DMS53 treated with DMSO at 0.1 percent for 48 hours (cell line): Measurements from ENCODE around the gene PRTFDC1.
"Not testable (repeated sequence)": the region's sequence is repeated elsewhere in the genome, so short reads cannot be mapped to it uniquely, and the experiment has no call there.

Source experiments
- DNase-seq: peaks from one replicate; lab custom pipeline; 2025; ENCODE audit not compliant: unreplicated experiment; lab: John Stamatoyannopoulos, UW

The PRTFDC1 gene, protein sequence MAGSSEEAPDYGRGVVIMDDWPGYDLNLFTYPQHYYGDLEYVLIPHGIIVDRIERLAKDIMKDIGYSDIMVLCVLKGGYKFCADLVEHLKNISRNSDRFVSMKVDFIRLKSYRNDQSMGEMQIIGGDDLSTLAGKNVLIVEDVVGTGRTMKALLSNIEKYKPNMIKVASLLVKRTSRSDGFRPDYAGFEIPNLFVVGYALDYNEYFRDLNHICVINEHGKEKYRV

DNA sequence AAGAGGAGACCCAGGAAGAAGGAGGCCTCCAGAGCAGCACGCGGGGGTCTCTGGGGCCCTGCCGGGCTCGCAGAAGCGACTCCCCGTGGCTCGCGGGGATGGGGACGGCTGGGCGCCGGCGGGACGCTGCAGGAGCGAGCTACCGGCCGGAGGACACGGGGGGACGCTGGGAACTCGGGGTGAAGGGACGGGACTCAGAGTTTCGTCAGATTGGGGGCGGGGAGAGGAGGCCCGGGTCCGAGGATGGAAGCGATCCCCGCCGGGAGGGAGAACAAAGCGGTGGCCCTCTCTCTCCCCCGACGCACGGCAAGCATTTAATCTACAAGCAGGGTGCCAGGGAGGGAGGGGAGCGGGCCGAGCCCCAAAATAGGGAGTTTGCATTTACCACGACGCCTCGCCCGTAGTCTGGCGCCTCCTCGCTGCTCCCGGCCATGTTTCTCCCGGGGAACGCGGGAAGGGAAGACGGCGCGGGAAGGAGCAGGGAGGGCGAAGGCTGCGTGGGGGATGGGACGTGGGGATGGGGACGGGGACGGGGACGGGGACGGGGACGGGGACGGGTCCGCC lies at the start of gene PRTFDC1:
Gene PRTFDC1 (minus strand): TSS at position 464 of the 564 bp plus-strand sequence. CDS start 31 bp downstream, at position 433.
- DNase-seq = no peak

DNA sequence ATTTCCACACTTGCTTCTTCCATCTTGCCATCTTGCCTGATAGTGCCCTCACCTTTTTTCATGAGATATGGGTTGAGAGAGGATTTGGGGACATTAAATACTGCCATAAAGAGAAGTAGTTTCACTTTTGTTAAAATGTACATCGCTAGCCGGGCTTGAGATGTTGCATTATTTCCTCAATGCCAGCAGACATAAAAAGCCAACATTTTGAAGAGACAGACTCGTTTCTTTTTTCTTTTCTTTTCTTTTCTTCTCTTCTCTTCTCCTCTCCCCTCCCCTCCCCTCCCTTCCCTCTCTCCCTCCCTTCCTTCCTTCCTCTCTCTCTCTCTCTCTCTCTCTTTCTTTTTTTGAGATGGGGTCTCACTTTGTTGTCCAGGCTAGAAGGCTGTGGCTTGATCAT lies 45.6 kb upstream of the PRTFDC1 start:
- no peak for DNase-seq

DNA sequence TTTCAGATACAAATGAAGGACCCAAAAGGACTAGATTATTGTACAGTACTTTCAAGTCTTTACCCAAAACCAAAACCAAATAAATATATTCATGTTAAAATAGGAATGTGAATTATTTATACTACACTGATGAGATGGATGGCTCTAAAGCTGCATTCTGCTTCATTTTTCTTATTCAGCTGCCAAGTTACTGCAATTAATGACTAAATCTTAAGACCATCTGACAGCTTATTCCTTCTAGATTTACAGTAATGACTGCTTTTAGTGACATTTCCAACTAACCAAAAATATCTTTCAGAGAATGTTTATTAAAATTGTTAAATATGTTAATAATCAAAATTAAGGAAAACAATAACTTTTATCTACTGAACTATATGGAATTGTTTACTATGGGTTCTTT lies 42.7 kb upstream of the PRTFDC1 start:
- DNase-seq = no peak

DNA sequence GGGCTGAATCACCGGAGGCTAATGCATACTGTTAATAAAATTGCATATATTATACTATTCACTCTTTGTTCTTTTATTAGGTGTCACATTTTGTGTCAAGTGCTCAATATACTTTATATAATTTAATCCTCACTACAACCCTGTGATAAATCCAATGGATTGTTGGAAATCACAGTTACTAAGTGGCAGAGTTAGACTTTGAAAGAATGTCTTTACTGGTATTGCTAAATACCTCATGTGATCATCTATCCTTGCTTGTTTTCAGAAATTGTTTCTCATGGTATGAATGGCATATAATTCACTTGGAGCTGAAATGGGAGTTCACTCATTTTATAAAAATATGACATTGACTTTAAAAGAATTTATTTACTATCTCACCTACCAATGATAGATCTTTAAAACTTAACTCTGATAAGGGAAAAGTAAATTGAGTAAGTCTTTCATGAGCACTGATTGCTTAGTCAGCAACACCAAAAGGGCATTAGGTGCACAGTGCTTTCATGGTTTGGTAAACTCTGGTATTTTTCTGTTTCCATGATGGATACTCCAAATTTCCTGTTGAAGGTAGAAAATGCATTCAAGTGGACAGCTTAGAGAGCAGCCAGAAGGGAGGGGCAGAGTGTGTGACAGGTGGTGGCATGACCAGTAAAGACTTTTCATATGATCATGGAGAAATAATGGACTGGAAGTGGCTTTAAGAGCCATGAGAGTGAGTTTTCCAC lies 41.0 kb upstream of the PRTFDC1 start:
- DNase-seq = no peak

DNA sequence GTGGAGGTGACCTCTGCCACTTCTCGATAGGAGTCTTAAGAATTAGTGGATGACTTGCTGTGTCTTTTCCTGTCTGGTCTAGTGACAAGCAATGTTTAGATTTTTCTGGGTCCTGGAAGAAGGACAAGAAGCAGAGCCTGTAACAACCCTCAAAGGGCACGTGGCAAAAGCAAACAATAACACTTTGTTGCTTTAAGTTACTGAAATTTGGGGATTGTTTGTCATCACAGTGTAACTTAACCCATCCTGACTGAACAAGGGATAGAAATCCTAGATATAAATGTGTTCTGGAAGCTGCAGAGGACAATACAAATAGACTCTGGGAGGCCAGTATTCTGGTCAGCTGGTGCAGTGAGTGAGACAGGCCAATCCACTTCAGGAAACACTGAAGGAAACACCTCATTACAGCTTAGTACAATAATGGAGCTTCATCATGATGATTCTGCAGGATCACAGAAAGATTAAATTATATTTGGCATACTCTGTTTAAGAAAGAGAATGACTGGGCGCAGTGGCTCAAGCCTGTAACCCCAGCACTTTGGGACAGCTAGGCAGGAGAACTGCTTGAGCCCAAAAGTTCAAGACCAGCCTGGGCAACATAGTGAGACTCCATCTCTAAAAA lies 40.2 kb upstream of the PRTFDC1 start:
- DNase-seq = no peak

DNA sequence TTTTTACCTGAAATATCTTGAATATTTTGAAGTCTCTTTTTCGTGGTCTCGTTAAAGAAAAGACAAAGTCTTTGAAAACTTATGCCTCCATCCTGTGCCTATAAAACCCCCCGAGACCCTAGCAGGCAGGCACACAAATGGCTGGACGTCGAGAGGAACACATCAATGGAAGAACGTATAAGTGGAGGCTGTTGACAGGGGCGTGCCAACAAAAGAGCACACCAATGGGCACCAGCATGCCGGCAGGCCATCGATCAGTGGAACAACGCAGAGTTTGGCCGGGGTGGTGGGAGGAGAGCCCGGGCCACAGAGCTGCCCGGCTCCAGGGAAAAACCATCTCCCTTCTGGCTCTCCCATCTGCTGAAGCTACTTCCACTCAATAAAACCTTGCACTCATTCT lies 38.9 kb upstream of the PRTFDC1 start:
- no peak for DNase-seq

DNA sequence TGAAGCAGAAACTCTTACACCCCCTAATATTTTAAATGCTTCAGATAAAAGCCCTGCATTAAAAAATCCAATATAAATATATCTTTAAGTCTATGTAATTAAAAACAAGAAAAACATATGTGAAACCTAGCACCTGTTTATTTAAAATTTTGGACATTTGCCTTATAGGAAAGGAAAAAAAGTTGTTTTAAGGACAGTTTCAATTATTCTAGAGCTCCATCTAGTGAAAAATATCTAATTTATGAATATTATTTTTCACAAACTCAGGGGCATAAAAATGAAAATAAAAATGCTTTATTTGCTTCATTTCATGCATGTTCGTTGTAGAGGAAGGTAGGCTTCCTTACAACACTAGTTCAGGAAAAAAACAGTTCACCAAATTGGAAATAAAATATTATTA lies 37.5 kb upstream of the PRTFDC1 start:
- no peak for DNase-seq

DNA sequence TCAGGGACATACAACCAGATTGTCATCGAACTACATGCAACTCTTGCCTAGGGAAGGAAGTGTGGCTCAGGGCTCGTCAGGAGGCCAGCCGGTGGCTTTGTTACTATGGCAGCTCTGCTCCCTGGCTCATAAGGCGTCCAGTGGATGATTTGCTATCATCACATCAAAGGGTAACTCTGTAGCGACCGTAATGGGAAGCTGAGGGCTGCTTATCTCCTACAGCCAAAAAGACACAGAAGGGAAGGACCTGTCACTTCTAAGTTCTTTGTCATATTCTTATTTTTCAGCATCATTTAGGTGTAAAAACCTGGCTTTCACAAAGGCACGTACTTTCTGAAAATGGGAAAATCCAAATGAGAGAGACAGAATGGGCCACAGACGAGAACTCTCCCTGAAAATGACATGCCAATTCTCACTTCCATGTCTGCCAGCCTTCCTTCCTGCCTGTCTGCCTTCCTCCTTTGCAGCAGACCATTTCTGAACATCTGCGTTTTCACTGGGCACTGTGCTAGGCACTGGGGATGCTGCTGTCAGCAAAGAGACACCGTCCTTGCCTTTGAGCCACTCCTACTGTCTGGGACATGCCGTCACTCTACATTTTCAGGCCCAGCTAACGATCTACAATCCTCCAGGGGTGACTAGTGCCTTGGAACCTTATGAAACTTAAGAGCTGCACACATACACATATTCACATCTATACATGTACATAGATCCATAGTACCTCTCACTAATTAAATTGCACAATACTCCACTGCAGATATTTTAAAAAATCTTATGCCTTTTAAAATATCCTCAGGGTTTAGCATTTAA lies 36.6 kb upstream of the PRTFDC1 start:
- DNase-seq = no peak

DNA sequence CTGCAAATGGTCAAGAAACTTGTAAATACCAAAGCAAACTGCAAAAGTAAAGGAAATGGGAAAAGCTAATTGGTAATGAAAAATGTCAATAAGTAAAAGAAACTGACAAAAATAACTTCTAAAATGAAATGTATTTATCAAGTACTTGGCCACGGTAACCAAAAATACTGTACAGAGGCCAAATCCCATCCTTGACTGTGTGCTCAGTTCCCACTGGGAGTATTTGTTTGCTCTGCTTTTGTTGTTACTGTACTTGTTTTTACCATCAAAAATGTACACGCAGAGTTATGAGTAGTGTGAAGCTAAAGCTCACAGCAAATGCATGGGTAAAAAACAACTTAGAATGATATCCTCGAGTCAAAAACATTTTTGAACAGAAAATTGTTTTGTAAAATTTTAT lies 32.5 kb upstream of the PRTFDC1 start:
- no peak for DNase-seq

DNA sequence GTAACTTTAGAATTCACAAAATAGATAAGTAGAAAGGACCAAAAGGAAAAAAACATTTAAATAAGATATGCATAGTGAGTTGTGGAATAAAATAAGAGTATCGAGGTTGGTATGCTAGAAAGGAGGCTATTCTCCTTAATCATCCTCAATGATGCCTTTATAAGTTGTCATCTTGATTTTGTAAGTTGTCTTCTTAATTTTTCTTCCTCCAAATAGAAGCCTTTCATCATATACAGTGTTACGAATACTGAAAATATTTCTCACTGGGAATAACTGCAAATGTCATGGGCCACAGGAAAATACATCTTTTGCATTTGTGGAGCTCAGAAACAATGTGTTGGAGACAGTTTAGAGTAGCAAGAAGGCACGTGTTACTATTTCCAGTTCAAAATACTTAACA lies 31.5 kb upstream of the PRTFDC1 start:
- DNase-seq = no peak

DNA sequence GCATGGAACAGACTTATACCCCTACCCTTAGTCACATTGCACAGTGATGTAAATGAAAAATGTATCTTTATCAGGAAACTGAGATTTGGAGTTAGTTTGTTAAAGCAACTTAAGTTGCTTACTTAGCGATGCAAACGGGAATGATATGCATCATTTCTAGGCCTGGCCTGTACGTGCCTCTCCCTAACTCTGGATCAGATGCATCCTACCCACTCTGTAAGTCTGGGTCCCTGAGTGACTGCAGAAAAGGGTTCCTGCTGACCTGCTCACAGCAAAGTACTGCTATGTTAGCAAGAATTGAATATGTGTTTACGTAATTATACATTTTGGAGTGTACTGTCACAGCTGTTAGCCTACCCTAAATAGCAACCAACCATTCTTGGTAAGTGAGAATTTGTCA lies 30.7 kb upstream of the PRTFDC1 start:
- no peak for DNase-seq

DNA sequence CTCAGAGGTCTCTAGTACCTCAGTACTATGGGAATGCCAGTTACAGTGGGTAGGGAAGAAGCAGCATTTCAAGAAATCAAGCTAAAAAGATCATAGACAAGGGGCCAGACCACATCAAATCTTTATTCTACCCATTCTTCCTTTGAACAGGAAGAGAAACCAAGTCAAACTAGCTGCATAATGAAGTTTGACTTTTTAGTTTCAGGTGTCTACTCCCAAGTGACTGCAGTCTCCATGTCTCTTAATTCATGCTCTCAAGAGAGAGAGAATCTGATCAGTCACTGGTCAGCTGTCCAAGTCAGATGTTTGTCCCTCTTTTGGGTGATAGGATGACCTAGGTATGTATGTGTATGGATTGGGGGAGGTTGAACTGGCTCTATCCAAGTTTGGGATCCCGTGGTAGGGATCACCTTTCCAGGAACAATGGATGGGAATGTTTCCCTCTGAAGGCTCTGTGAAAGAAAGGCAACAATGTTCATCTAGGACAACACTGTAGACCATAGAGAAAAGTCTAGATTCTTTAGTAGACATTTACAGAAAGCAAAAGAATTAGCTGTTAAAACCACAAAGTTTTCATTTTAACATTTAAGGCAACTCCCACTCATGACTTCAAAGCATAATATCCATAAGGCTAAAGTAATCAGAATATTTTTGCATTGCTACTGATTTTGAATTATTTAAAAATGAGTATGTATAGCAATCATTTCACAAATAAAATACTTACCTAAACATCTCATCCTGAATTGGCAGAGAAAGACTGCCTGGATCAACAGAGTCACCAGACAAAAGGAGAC lies 30.1 kb upstream of the PRTFDC1 start:
- DNase-seq = no peak

DNA sequence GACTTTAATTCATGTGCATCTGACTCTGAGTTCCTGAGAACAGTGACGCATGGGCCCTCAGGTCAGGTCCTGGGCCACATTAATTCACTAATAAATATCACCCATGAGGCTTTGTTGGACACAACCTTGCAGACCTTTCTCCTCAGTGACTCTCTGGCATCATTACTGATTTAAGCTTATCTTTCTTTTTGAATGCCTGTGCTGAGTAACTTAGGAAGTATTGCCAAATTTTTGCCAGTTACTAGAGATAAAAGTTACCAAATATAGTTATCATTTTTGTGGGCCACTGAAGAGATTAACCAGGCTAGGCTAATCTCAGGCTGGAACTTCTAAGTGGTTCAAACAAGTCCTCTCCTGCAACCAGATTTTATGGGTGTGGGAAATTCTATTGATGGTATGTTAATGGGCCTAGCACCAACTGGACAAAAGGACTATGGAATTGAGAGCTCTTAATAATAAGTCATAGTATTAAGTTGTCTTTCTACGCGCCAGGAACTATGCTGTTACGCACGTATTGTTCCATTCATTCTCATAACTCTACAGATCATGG lies 28.8 kb upstream of the PRTFDC1 start:
- DNase-seq = no peak

DNA sequence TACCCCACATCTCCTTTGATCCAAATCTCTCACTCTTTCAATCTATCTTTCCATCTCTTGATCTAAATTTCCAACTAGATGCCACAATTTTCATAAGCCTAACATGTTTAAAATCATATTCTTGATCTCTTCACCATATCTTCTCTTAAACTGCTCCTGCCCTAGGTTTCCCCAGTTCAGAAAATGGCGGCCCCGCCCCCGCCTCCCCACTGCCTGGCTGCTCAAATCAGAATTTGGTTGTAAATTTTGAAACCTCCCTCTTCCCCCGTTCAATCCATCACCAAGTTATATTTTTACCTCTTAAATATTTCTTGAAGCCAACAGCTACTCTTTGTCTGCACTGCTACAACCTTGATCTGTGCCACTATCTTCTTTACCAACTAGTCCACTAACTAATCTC lies 27.3 kb upstream of the PRTFDC1 start:
- DNase-seq = no peak

DNA sequence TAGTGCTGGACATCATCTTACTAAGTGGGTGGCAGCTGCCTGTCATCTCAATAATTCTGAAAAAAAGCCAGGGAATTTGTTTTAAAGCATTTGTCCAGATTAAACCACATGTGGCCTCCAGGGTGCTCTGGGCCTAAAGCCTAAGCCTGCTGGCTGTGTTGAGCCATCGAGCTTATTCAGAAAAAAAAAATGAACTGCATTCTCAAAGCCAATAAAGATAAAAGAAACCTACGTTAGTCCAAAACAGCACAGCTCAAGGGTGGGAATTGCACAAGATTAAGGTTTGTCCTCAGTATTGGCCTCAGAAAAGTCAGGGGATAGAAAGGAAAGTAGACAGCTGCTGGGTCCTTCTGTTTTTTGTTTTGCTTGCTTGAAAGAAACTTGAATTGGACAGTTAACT lies 22.6 kb upstream of the PRTFDC1 start:
- DNase-seq = no peak

DNA sequence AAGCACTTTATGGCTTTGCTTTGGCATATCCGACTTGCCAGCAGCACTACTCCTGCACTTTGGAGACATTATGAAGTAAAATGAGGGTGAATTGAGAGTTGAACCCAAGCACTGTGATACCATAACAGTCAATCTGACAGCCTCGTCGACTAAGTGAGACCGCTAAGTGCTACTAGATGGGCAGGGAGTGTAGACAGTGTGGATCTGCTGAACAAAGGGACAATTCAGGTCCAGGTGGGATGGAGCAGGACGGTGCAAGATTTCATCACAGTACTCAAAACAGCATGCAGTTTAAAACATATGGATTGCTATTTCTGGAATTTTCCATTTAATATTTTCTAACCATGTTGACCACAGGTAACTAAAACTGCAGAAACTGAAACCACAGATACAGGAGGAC lies 20.8 kb upstream of the PRTFDC1 start:
- DNase-seq = no peak

DNA sequence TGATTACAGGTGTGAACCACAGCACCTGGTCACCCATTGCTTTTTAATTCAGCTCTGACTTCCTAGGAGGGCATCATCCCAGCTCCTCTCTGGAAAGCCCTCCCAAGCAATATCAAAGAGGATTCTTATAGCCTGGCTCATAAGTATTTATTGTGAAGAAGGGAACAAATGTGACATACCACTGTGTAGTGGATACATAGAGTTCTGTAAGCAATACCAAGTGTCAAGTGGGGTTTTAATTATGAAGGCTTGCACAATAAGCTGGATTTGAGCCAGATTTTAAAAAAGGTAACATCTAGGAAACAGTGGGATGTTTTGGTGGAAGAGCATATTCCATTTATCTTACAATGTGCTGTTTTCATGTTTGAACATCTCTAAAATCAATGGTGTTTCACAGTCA lies 19.0 kb upstream of the PRTFDC1 start:
- DNase-seq = no peak

DNA sequence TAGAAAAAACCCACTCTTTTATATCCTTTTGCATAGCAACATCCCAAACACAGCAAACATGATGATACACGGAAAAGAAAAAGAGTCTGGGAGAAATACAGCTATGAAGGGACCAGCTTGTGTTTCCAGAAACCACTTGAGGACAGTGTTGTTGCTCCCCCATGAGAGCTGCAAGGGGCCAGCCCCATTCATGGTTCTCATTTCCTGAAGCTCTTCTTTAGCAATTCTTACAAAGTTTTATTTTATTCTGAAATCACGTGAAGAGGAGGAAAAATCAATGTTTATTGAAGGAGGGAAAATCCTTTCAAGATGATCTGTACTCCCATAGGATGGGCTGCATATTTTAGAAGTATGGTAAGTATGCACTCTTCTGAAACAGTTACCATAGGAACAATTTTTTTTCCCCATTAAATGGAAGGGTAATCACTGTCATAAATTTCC lies 17.5 kb upstream of the PRTFDC1 start:
- no peak for DNase-seq

DNA sequence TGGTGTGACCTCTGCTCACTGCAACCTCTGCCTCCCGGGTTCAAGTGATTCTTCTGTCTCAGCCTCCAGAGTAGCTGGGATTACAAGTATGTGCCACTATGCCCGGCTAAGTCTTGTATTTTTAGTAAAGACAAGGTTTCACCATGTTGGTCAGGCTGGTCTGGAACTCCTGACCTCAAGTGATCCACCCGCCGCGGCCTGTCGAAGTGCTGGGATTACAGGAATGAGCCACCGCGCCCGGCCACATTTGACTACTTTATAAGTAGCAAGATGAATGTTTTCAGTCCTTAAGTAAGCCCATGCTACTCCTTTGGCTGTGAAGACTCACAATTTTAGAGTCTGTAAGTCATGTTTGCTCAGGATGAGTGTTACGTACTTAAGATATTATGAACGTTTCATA lies 16.5 kb upstream of the PRTFDC1 start:
- DNase-seq = not testable (repeated sequence)

DNA sequence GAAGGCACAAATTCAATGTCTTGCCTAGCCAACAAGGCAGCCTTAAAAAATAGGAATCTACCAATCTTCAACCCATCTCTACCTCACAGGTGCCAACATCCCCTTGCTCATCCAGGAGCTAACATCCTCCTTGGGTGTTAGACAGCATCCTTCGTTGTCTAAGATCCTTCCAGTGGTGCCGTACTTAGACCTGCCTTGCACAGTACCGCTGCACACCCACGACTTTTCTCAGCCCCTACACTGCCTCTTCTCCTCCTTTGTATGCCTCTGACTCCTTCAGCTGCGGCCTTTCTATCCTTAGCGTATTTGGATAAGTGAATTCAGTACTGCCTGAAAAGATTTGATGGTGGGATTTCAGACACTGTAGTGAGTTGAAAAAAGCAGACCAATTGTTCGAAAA lies 15.9 kb upstream of the PRTFDC1 start:
- DNase-seq = no peak
